Measurements from ENCODE around the gene TAGLN2. TPM values are rescaled to one million over a fixed set of nuclear protein-coding genes. Genes with fewer than 3 reads are reported as not detected.

TAGLN2 gene
- total RNA-seq, 1 donor, result 397 TPM

- Histone ChIP-seq H3K4me3 (ENCODE audit: low read length) (peak overlapping the region; percentile 100), H3K27me3 (ENCODE audit: insufficient read depth, low read length) (no peaks in the 10 kb centered on the region), H3K9me3 (ENCODE audit: low read depth, low read length) (no peaks in the 10 kb centered on the region), H3K4me1 (ENCODE audit: insufficient read depth, low read length) (peaks cover 50% of the 10 kb centered on the region)
Observed at GRCh38 chr1:159922511-159923202, 2.6 kb downstream of the TAGLN2 start.

- H3K9me3 ChIP-seq (ENCODE audit: low read depth, low read length), result no peaks in the 10 kb centered on the region
- H3K27me3 ChIP-seq (ENCODE audit: insufficient read depth, low read length), result no peaks in the 10 kb centered on the region
- peaks cover 50% of the 10 kb centered on the region for H3K4me1 ChIP-seq (ENCODE audit: insufficient read depth, low read length)
- peak overlapping the region; percentile 100 for H3K4me3 ChIP-seq (ENCODE audit: low read length)
Observed at GRCh38 chr1:159921700-159922504, 3.4 kb downstream of the TAGLN2 start.

GRCh38 chr1:159921251-159921650 lies 4.1 kb downstream of the TAGLN2 start:
- H3K9me3 ChIP-seq (ENCODE audit: low read depth, low read length), result no peaks in the 10 kb centered on the region
- no peaks in the 10 kb centered on the region for H3K27me3 ChIP-seq (ENCODE audit: insufficient read depth, low read length)
- H3K4me3 ChIP-seq (ENCODE audit: low read length), result peak overlapping the region; percentile 100
- peaks cover 49% of the 10 kb centered on the region for H3K4me1 ChIP-seq (ENCODE audit: insufficient read depth, low read length)

GRCh38 chr1:159920651-159921050 lies 4.7 kb downstream of the TAGLN2 start:
- peaks cover 43% of the 10 kb centered on the region for H3K4me1 ChIP-seq (ENCODE audit: insufficient read depth, low read length)

GRCh38 chr1:159920202-159920601 lies 5.1 kb downstream of the TAGLN2 start:
- Histone ChIP-seq H3K27me3 (ENCODE audit: insufficient read depth, low read length) (no peaks in the 10 kb centered on the region), H3K4me1 (ENCODE audit: insufficient read depth, low read length) (peaks cover 40% of the 10 kb centered on the region), H3K9me3 (ENCODE audit: low read depth, low read length) (no peaks in the 10 kb centered on the region), H3K4me3 (ENCODE audit: low read length) (no peak overlapping the region)

More at GRCh38 chr1:159920651-159921050, 4.7 kb downstream of the TAGLN2 start:
- Histone ChIP-seq H3K4me3 (ENCODE audit: low read length) (no peak overlapping the region), H3K27me3 (ENCODE audit: insufficient read depth, low read length) (no peaks in the 10 kb centered on the region), H3K9me3 (ENCODE audit: low read depth, low read length) (no peaks in the 10 kb centered on the region)

GRCh38 chr1:159919236-159919865 lies 6.0 kb downstream of the TAGLN2 start:
- no peaks in the 10 kb centered on the region for H3K27me3 ChIP-seq (ENCODE audit: insufficient read depth, low read length)
- H3K4me1 ChIP-seq (ENCODE audit: insufficient read depth, low read length), result peaks cover 40% of the 10 kb centered on the region
- no peak overlapping the region for H3K4me3 ChIP-seq (ENCODE audit: low read length)
- no peaks in the 10 kb centered on the region for H3K9me3 ChIP-seq (ENCODE audit: low read depth, low read length)

GRCh38 chr1:159918352-159919200 lies 6.7 kb downstream of the TAGLN2 start:
- Histone ChIP-seq H3K27me3 (ENCODE audit: insufficient read depth, low read length) (no peaks in the 10 kb centered on the region), H3K4me1 (ENCODE audit: insufficient read depth, low read length) (peaks cover 43% of the 10 kb centered on the region), H3K4me3 (ENCODE audit: low read length) (no peak overlapping the region), H3K9me3 (ENCODE audit: low read depth, low read length) (no peaks in the 10 kb centered on the region)

- peaks cover 40% of the 10 kb centered on the region for H3K4me1 ChIP-seq (ENCODE audit: insufficient read depth, low read length)
Observed at GRCh38 chr1:159917533-159918351, 7.6 kb downstream of the TAGLN2 start.

GRCh38 chr1:159916242-159917051 lies 8.9 kb downstream of the TAGLN2 start:
- Histone ChIP-seq H3K9me3 (ENCODE audit: low read depth, low read length) (no peaks in the 10 kb centered on the region), H3K27me3 (ENCODE audit: insufficient read depth, low read length) (no peaks in the 10 kb centered on the region), H3K4me1 (ENCODE audit: insufficient read depth, low read length) (peaks cover 39% of the 10 kb centered on the region), H3K4me3 (ENCODE audit: low read length) (no peak overlapping the region)

More at GRCh38 chr1:159917533-159918351, 7.6 kb downstream of the TAGLN2 start:
- no peaks in the 10 kb centered on the region for H3K9me3 ChIP-seq (ENCODE audit: low read depth, low read length)
- no peaks in the 10 kb centered on the region for H3K27me3 ChIP-seq (ENCODE audit: insufficient read depth, low read length)
- no peak overlapping the region for H3K4me3 ChIP-seq (ENCODE audit: low read length)

- Histone ChIP-seq H3K9me3 (ENCODE audit: low read depth, low read length) (no peaks in the 10 kb centered on the region), H3K27me3 (ENCODE audit: insufficient read depth, low read length) (no peaks in the 10 kb centered on the region), H3K4me1 (ENCODE audit: insufficient read depth, low read length) (peaks cover 39% of the 10 kb centered on the region), H3K4me3 (ENCODE audit: low read length) (no peak overlapping the region)
Observed at GRCh38 chr1:159915571-159916241, 9.6 kb downstream of the TAGLN2 start.

- peaks cover 42% of the 10 kb centered on the region for H3K4me1 ChIP-seq (ENCODE audit: insufficient read depth, low read length)
- H3K27me3 ChIP-seq (ENCODE audit: insufficient read depth, low read length), result no peaks in the 10 kb centered on the region
- H3K4me3 ChIP-seq (ENCODE audit: low read length), result no peak overlapping the region
- H3K9me3 ChIP-seq (ENCODE audit: low read depth, low read length), result no peaks in the 10 kb centered on the region
Observed at GRCh38 chr1:159914252-159915018, 10.9 kb downstream of the TAGLN2 start.

- Histone ChIP-seq H3K9me3 (ENCODE audit: low read depth, low read length) (no peaks in the 10 kb centered on the region), H3K4me1 (ENCODE audit: insufficient read depth, low read length) (peaks cover 44% of the 10 kb centered on the region), H3K4me3 (ENCODE audit: low read length) (no peak overlapping the region), H3K27me3 (ENCODE audit: insufficient read depth, low read length) (no peaks in the 10 kb centered on the region)
Observed at GRCh38 chr1:159913451-159914192, 11.7 kb downstream of the TAGLN2 start.

Measured in mononuclear cell (primary cell).